IMR-90 (cell line): Measurements from ENCODE around the gene PRPH2. TPM values are rescaled to one million over a fixed set of nuclear protein-coding genes. Genes with fewer than 3 reads are reported as not detected.

Source experiments
- ATAC-seq: fragments of 200-7000 bp; cut with Tn5 transposase; 2 replicates; pipeline ENCODE4 v1.9.1; 2020; ENCODE audit warnings: low read depth, mild to moderate bottlenecking, moderate library complexity
- BruUV-seq: library from RNA; stranded (reverse); fragments of 400-500 nt; replicated peaks from 2 replicates; lab custom pipeline; 2021; lab: Mats Ljungman, UMichigan
- CTCF ChIA-PET: fragments of 300-600 bp; formaldehyde crosslinking; extraction: SDS; loops from one replicate; lab custom pipeline; 2021; ENCODE audit warnings: antibody characterized with exemption; lab: Yijun Ruan, JAX
- POLR2A ChIA-PET: fragments of 300-600 bp; sonication (Branson Sonifier 250); formaldehyde crosslinking; loops from one replicate; lab custom pipeline; 2022; ENCODE audit warnings: antibody characterized with exemption; ENCODE audit not compliant: unreplicated experiment; lab: Charles Lee
- DNase-seq: peaks from one replicate; pipeline ENCODE4 v3.0.0; 2013
- H2AFZ ChIP-seq: replicated peaks from 2 replicates; pipeline ENCODE3; 2013; ENCODE audit warnings: low read length, mild to moderate bottlenecking; ENCODE audit not compliant: poor library complexity
- H2AK5ac ChIP-seq: 2 replicates; pipeline ENCODE4 v1.6.1; 2013; ENCODE audit warnings: low read depth, low read length, inconsistent platforms
- H2AK9ac ChIP-seq: replicated peaks from 2 replicates; pipeline ENCODE3; 2013; ENCODE audit warnings: mild to moderate bottlenecking, low read depth, low read length, moderate library complexity; ENCODE audit not compliant: poor library complexity
- H2BK120ac ChIP-seq: 2 replicates; pipeline ENCODE4 v1.6.1; 2013; ENCODE audit warnings: low read depth, low read length, inconsistent platforms
- H2BK15ac ChIP-seq: 3 replicates; pipeline ENCODE4 v1.6.1; 2013; ENCODE audit warnings: low read depth, low read length, inconsistent platforms
- H2BK20ac ChIP-seq: 2 replicates; pipeline ENCODE4 v1.6.1; 2013; ENCODE audit warnings: low read depth, mild to moderate bottlenecking, inconsistent platforms, low read length, moderate library complexity
- H2BK5ac ChIP-seq: 2 replicates; pipeline ENCODE4 v1.6.1; 2013; ENCODE audit warnings: mild to moderate bottlenecking, low read depth, low read length, inconsistent platforms; ENCODE audit not compliant: poor library complexity, severe bottlenecking
- H3K14ac ChIP-seq: replicated peaks from 2 replicates; pipeline ENCODE4 v1.6.1; 2013; ENCODE audit warnings: low read depth, low read length, inconsistent platforms
- H3K18ac ChIP-seq: 2 replicates; pipeline ENCODE4 v1.6.1; 2013; ENCODE audit warnings: low read depth, low read length, control low read depth
- H3K23ac ChIP-seq: 2 replicates; pipeline ENCODE4 v1.6.1; 2013; ENCODE audit warnings: low read depth, low read length, inconsistent platforms
- H3K27ac ChIP-seq: 2 replicates; pipeline ENCODE4 v1.5.1; 2013; ENCODE audit warnings: mild to moderate bottlenecking, control low read depth, low read length; ENCODE audit not compliant: insufficient read depth
- H3K27me3 ChIP-seq: 2 replicates; pipeline ENCODE4 v1.6.1; 2013; ENCODE audit warnings: low read length; ENCODE audit not compliant: control insufficient read depth, insufficient read depth
- H3K36me3 ChIP-seq: 2 replicates; pipeline ENCODE4 v1.6.1; 2013; ENCODE audit warnings: low read length, mixed read lengths; ENCODE audit not compliant: control insufficient read depth, insufficient read depth
- H3K4ac ChIP-seq: 2 replicates; pipeline ENCODE4 v1.6.1; 2013; ENCODE audit warnings: low read depth, low read length, inconsistent platforms
- H3K4me1 ChIP-seq: 2 replicates; pipeline ENCODE4 v1.6.1; 2013; ENCODE audit warnings: low read length, mixed read lengths; ENCODE audit not compliant: control insufficient read depth, insufficient read depth
- H3K4me2 ChIP-seq: 2 replicates; pipeline ENCODE4 v1.6.1; 2013; ENCODE audit warnings: low read depth, mild to moderate bottlenecking, control low read depth, low read length, moderate library complexity
- H3K4me3 ChIP-seq: 2 replicates; pipeline ENCODE4 v1.5.1; 2013; ENCODE audit warnings: low read depth, mild to moderate bottlenecking, control low read depth, low read length, moderate library complexity; ENCODE audit not compliant: insufficient read depth
- H3K56ac ChIP-seq: 2 replicates; pipeline ENCODE4 v1.6.1; 2013; ENCODE audit warnings: low read length, inconsistent platforms; ENCODE audit not compliant: insufficient read depth; ENCODE audit errors: extremely low read depth
- H3K79me1 ChIP-seq, 2 experiments: 2 replicates each; pipeline ENCODE4 v1.6.1; 2013; ENCODE audit warnings: low read length in 2 of 2, inconsistent platforms in 1 of 2, low read depth in 1 of 2
- H3K9ac ChIP-seq: 2 replicates; pipeline ENCODE4 v1.6.1; 2013; ENCODE audit warnings: low read depth, low read length, control low read depth
- H3K9me1 ChIP-seq: 2 replicates; pipeline ENCODE4 v1.6.1; 2013; ENCODE audit warnings: low read length, inconsistent platforms; ENCODE audit not compliant: insufficient read depth
- H3K9me3 ChIP-seq: 2 replicates; pipeline ENCODE4 v1.6.1; 2013; ENCODE audit warnings: low read length; ENCODE audit not compliant: control insufficient read depth, insufficient read depth
- H4K20me1 ChIP-seq: 2 replicates; pipeline ENCODE4 v1.6.1; 2013; ENCODE audit warnings: low read length, inconsistent platforms; ENCODE audit not compliant: insufficient read depth
- H4K5ac ChIP-seq: 2 replicates; pipeline ENCODE4 v1.6.1; 2013; ENCODE audit warnings: mild to moderate bottlenecking, low read depth, low read length, control low read depth
- H4K8ac ChIP-seq, 2 experiments: 2 replicates each; pipeline ENCODE4 v1.6.1; 2013; ENCODE audit warnings: low read depth in 2 of 2, low read length in 2 of 2, control low read depth in 1 of 2, inconsistent platforms in 1 of 2
- H4K91ac ChIP-seq: 2 replicates; pipeline ENCODE4 v1.6.1; 2013; ENCODE audit warnings: low read depth, low read length, inconsistent platforms; ENCODE audit not compliant: insufficient read depth
- BHLHE40 ChIP-seq: fragments of 150-350 bp; IDR thresholded peaks from 2 replicates; pipeline ENCODE4 v1.6.1; 2016; ENCODE audit warnings: mild to moderate bottlenecking, low read depth, low read length
- CEBPB ChIP-seq: IDR thresholded peaks from 2 replicates; pipeline ENCODE4 v1.6.1; 2012; ENCODE audit warnings: low read depth, low read length, improper control_type of control experiment
- CHD1 ChIP-seq: IDR thresholded peaks from 2 replicates; pipeline ENCODE4 v1.6.1; 2012; ENCODE audit warnings: low read depth, low read length, improper control_type of control experiment
- ELK1 ChIP-seq: fragments of 150-350 bp; IDR thresholded peaks from 2 replicates; pipeline ENCODE4 v1.6.1; 2016; ENCODE audit warnings: low read depth, mild to moderate bottlenecking, low read length, moderate library complexity, borderline replicate concordance
- FOS ChIP-seq: fragments of 150-350 bp; IDR thresholded peaks from 2 replicates; pipeline ENCODE4 v1.6.1; 2016; ENCODE audit warnings: low read depth, low read length
- MAFK ChIP-seq: IDR thresholded peaks from 2 replicates; pipeline ENCODE4 v1.6.1; 2012; ENCODE audit warnings: low read depth, low read length, improper control_type of control experiment
- MAZ ChIP-seq: IDR thresholded peaks from 2 replicates; pipeline ENCODE4 v1.6.1; 2012; ENCODE audit warnings: low read depth, mild to moderate bottlenecking, low read length, improper control_type of control experiment, moderate library complexity, borderline replicate concordance
- MXI1 ChIP-seq: IDR thresholded peaks from 2 replicates; pipeline ENCODE4 v1.6.1; 2012; ENCODE audit warnings: low read depth, mild to moderate bottlenecking, low read length, moderate library complexity, borderline replicate concordance
- POLR2A ChIP-seq: IDR thresholded peaks from 2 replicates; pipeline ENCODE4 v1.6.1; 2012; ENCODE audit warnings: mild to moderate bottlenecking, low read depth, low read length
- RAD21 ChIP-seq: IDR thresholded peaks from 2 replicates; pipeline ENCODE4 v1.6.1; 2012; ENCODE audit warnings: low read length, improper control_type of control experiment
- RCOR1 ChIP-seq: IDR thresholded peaks from 2 replicates; pipeline ENCODE4 v1.6.1; 2012; ENCODE audit warnings: mild to moderate bottlenecking, low read length, improper control_type of control experiment; ENCODE audit not compliant: insufficient replicate concordance
- SMC3 ChIP-seq: fragments of 150-350 bp; IDR thresholded peaks from 2 replicates; pipeline ENCODE4 v1.6.1; 2016; ENCODE audit warnings: low read depth, mild to moderate bottlenecking, antibody characterized with exemption, low read length, moderate library complexity
- USF2 ChIP-seq: fragments of 150-350 bp; IDR thresholded peaks from 2 replicates; pipeline ENCODE4 v1.6.1; 2017; ENCODE audit warnings: mild to moderate bottlenecking, antibody characterized with exemption, low read length, low read depth
- WGBS, 2 experiments: methylation state at CpG; one replicate each; pipeline versions ENCODE4 v1.1.5 to v1.1.7; 2013; ENCODE audit warnings: missing lambda C conversion rate in 2 of 2; ENCODE audit not compliant: insufficient read length in 1 of 2; ENCODE audit errors: extremely low coverage in 2 of 2; 5-methylcytosine and 5-hydroxymethylcytosine counted together
- dilution Hi-C: fragments of 300-500 bp; cut with HindIII; formaldehyde crosslinking; loops from one replicate; pipeline ENCODE4 v1.14.3; 2018; ENCODE audit warnings: low sequenced_read_pairs; ENCODE audit not compliant: unreplicated experiment
- in situ Hi-C: fragments of 300-500 bp; cut with MboI; formaldehyde crosslinking; loops from 3 replicates; pipeline ENCODE4 v1.14.3; 2019; ENCODE audit warnings: low sequenced_read_pairs, inconsistent platforms, mixed read lengths
- intact Hi-C: fragments of 100-400 bp; cut with micrococcal nuclease; formaldehyde crosslinking; loops from 2 replicates; pipeline ENCODE4 v1.10.0; 2022
- polyA plus RNA-seq, 3 experiments: library from polyadenylated mRNA; depleted of rRNA; stranded (reverse); fragments of >200 nt; gene quantifications; 2 replicates each; pipeline ENCODE4 v1.2.3, GENCODE V29; 2012; ENCODE audit warnings: low replicate concordance in 1 of 3
- total RNA-seq: library from RNA; depleted of rRNA; stranded (reverse); fragments of >200 nt; gene quantifications from 2 replicates; pipeline ENCODE4 v1.2.3, GENCODE V29; 2012
- TF ChIP-seq, protein P1 (sequence below): conservative IDR thresholded peaks from 2 replicates; pipeline ENCODE4 v1.5.1; 2012; ENCODE audit warnings: mild to moderate bottlenecking, low read depth, low read length, improper control_type of control experiment

The PRPH2 gene
- total and polyA plus RNA-seq, 2 of the 4 experiments (the other 2 are of a cell fraction): 1.0 to 1.1 TPM

- no peak for DNase-seq
- no peak overlapping the region for H2BK5ac ChIP-seq
- no peak overlapping the region for H3K18ac ChIP-seq
- H2AFZ ChIP-seq: peak overlapping the region; percentile 50
- peak overlapping the region; percentile 34; the same call in 1 of the 2 replicates for H4K5ac ChIP-seq
- no peak overlapping the region for H3K56ac ChIP-seq
- in situ Hi-C loops (no loop called here), dilution Hi-C loops (no loop called here), intact Hi-C loops (no loop called here)
- H3K79me1 ChIP-seq: peaks cover 7 to 43% of the 10 kb centered on the region in 2 experiments
- no peaks in the 10 kb centered on the region for H3K27me3 ChIP-seq
- peak overlapping the region; percentile 36; the same call in 1 of the 2 replicates for H3K9ac ChIP-seq
- H3K27ac ChIP-seq: no peak overlapping the region; the same call in 1 of the 2 replicates
- ATAC-seq: no peak
- H2BK120ac ChIP-seq: no peak overlapping the region
- H4K8ac ChIP-seq: peak overlapping the region in 1 of 2 experiments; percentile 28; a peak in 2 of 4 replicates
- peaks cover 4% of the 10 kb centered on the region for H3K4me1 ChIP-seq
- 83% methylated on average over 2 of the region's 8 CpGs; no CpG with 5 or more reads in 1 of the 2 experiments for whole genome bisulfite sequencing, 2 experiments
- H2BK20ac ChIP-seq: no peak overlapping the region
- no peak overlapping the region for H2AK9ac ChIP-seq
- peak overlapping the region; percentile 23; the same call in 1 of the 2 replicates for H3K4me2 ChIP-seq
- H4K20me1 ChIP-seq: peaks cover 18% of the 10 kb centered on the region
- no peak overlapping the region; the same call in 1 of the 2 replicates for H4K91ac ChIP-seq
- no peak overlapping the region for H3K4me3 ChIP-seq
- no TSS peak for BruUV-seq
- 0 out of 2 replicates have a peak overlapping the region, but pooled peaks have one; percentile 30 for H3K4ac ChIP-seq
- peak overlapping the region; percentile 47; the same call in 1 of the 2 replicates for H2AK5ac ChIP-seq
- no peaks in the 10 kb centered on the region for H3K9me3 ChIP-seq
- POLR2A ChIA-PET: interaction anchor here (0.5 kb wide), 1 partner anchor 34 kb away, joined by 19 read pairs; the partner anchor contains the start of gene BICRAL
- H3K9me1 ChIP-seq: peaks cover 13% of the 10 kb centered on the region; the same call in 1 of the 2 replicates
- H2BK15ac ChIP-seq: no peak overlapping the region
- no peaks in the 10 kb centered on the region; the same call in 1 of the 2 replicates for H3K36me3 ChIP-seq
- peak overlapping the region; percentile 22; the same call in 1 of the 2 replicates for H3K14ac ChIP-seq
- H3K23ac ChIP-seq: peak overlapping the region; percentile 53; the same call in 1 of the 2 replicates
- CTCF ChIA-PET: interaction anchor here (0.8 to 1.3 kb wide), 2 partner anchors 11 to 29 kb away, joined by 4 to 5 read pairs; no protein-coding TSS in a partner anchor
- TF ChIP-seq MAZ: no peak
- no peak for TF ChIP-seq BHLHE40
- TF ChIP-seq, protein P1, sequence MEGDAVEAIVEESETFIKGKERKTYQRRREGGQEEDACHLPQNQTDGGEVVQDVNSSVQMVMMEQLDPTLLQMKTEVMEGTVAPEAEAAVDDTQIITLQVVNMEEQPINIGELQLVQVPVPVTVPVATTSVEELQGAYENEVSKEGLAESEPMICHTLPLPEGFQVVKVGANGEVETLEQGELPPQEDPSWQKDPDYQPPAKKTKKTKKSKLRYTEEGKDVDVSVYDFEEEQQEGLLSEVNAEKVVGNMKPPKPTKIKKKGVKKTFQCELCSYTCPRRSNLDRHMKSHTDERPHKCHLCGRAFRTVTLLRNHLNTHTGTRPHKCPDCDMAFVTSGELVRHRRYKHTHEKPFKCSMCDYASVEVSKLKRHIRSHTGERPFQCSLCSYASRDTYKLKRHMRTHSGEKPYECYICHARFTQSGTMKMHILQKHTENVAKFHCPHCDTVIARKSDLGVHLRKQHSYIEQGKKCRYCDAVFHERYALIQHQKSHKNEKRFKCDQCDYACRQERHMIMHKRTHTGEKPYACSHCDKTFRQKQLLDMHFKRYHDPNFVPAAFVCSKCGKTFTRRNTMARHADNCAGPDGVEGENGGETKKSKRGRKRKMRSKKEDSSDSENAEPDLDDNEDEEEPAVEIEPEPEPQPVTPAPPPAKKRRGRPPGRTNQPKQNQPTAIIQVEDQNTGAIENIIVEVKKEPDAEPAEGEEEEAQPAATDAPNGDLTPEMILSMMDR: no peak
- no peak for TF ChIP-seq RCOR1
- no peak for TF ChIP-seq ELK1
- TF ChIP-seq SMC3: no peak
- no peak for TF ChIP-seq RAD21
- no peak for TF ChIP-seq FOS
- no peak for TF ChIP-seq CHD1
- no peak for TF ChIP-seq MXI1
- TF ChIP-seq POLR2A: no peak
- no peak for TF ChIP-seq MAFK
- no peak for TF ChIP-seq CEBPB
- no peak for TF ChIP-seq USF2
Observed at GRCh38 chr6:42748203-42748898, 26.0 kb upstream of the PRPH2 start.
